ENCODE data around the gene NAA20.

DNA sequence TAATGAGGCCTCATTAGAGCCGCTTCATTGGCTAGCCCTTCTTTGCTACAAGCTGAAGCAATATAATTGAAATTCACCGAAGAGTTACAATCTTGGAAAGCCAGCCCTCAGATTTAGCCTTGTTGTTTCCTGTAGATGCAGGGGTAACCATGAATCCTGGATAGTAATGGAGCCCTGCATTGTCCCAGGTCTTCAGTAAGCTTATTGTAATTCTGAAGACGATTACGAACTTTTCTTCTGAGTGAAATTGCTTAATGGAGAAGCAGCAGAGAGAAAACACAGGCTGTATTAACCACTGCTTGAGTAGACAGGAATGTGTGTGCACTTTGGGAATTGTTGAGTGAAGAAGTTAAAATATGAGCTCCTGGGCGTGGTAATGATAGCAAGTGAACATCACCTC is 26.3 kb upstream of the NAA20 start:
- TF ChIP-seq CTCF (conservative IDR thresholded peaks at IDR 0.05 in 1 of 2, IDR thresholded peaks at IDR 0.05 in 1 of 2; ENCODE audit: low read depth in 1 of 2, low read length in 2 of 2) (no peak), EZH2 (IDR thresholded peaks at IDR 0.05; ENCODE audit: low read length, missing control alignments) (no peak)

All from fibroblast of lung (primary cell).